Measurements from ENCODE around the gene AKNA.
"Not testable (repeated sequence)": the region's sequence is repeated elsewhere in the genome, so short reads cannot be mapped to it uniquely, and the experiment has no call there.

The AKNA gene

GRCh38 chr9:114334490-114334889 lies 53.3 kb downstream of the AKNA start:
- no peak for DNase-seq

- DNase-seq = not testable (repeated sequence)
Observed at GRCh38 chr9:114333718-114334117, 54.1 kb downstream of the AKNA start.

GRCh38 chr9:114332474-114333040 lies 55.2 kb downstream of the AKNA start:
- not testable (repeated sequence) for DNase-seq

- DNase-seq = not testable (repeated sequence)
Observed at GRCh38 chr9:114331229-114332195, 56.3 kb downstream of the AKNA start.

GRCh38 chr9:114330636-114331035 lies 57.1 kb downstream of the AKNA start:
- no peak for DNase-seq

- not testable (repeated sequence) for DNase-seq
Observed at GRCh38 chr9:114329625-114330022, 58.2 kb downstream of the AKNA start, which contains the start of gene ORM2. TSS of gene ORM2 (plus strand) at chr9:114329869. CDS start at chr9:114329905, 36 bp downstream.

- not testable (repeated sequence) for DNase-seq
Observed at GRCh38 chr9:114328937-114329624, 58.7 kb downstream of the AKNA start.

- DNase-seq = not testable (repeated sequence)
Observed at GRCh38 chr9:114328357-114328820, 59.4 kb downstream of the AKNA start.

GRCh38 chr9:114327749-114328148 lies 60.0 kb downstream of the AKNA start:
- DNase-seq = no peak

- not testable (repeated sequence) for DNase-seq
Observed at GRCh38 chr9:114325684-114326254, 62.0 kb downstream of the AKNA start.

- not testable (repeated sequence) for DNase-seq
Observed at GRCh38 chr9:114324965-114325364, 62.8 kb downstream of the AKNA start.

GRCh38 chr9:114324492-114324891 lies 63.3 kb downstream of the AKNA start:
- no peak for DNase-seq

GRCh38 chr9:114323849-114324248 lies 63.9 kb downstream of the AKNA start:
- not testable (repeated sequence) for DNase-seq

- DNase-seq = not testable (repeated sequence)
Observed at GRCh38 chr9:114322831-114323531, 64.8 kb downstream of the AKNA start, which contains the start of gene ORM1. TSS of gene ORM1 (plus strand) at chr9:114323098. CDS start at chr9:114323134, 36 bp downstream.

GRCh38 chr9:114322160-114322818 lies 65.5 kb downstream of the AKNA start:
- not testable (repeated sequence) for DNase-seq

GRCh38 chr9:114321759-114322158 lies 66.0 kb downstream of the AKNA start:
- DNase-seq = no peak

GRCh38 chr9:114320710-114321109 lies 67.1 kb downstream of the AKNA start:
- not testable (repeated sequence) for DNase-seq

GRCh38 chr9:114319147-114319546 lies 68.6 kb downstream of the AKNA start:
- DNase-seq = no peak

- DNase-seq = no peak
Observed at GRCh38 chr9:114318416-114318815, 69.4 kb downstream of the AKNA start.

GRCh38 chr9:114317665-114318357 lies 70.0 kb downstream of the AKNA start:
- DNase-seq = no peak
